Urinary bladder (tissue), 4 donors: Measurements from ENCODE around the gene CNR1. TPM values are rescaled to one million over a fixed set of nuclear protein-coding genes. Genes with fewer than 3 reads are reported as not detected.

Experiments used
- DNase-seq: peaks from one replicate; pipeline ENCODE4 v3.0.0-alpha.2; 2015; ENCODE audit errors: extremely low spot score
- H3K27ac ChIP-seq: one replicate; pipeline ENCODE4 v1.5.1; 2013; ENCODE audit warnings: low read depth, mild to moderate bottlenecking, moderate library complexity
- H3K36me3 ChIP-seq: one replicate; pipeline ENCODE4 v1.6.1; 2013; ENCODE audit warnings: mild to moderate bottlenecking, moderate library complexity; ENCODE audit not compliant: insufficient read depth
- H3K4me1 ChIP-seq: one replicate; pipeline ENCODE4 v1.6.1; 2013; ENCODE audit warnings: mild to moderate bottlenecking, moderate library complexity; ENCODE audit not compliant: insufficient read depth
- H3K4me3 ChIP-seq: one replicate; pipeline ENCODE4 v1.5.1; 2013; ENCODE audit warnings: low read depth, low read length
- WGBS: extraction: QIAGEN DNeasy Blood & Tissue Kit; methylation state at CpG from one replicate; pipeline ENCODE4 v1.1.7; 2013; 5-methylcytosine and 5-hydroxymethylcytosine counted together
- polyA plus RNA-seq: library from polyadenylated mRNA; stranded (reverse); fragments of 200-250 nt; gene quantifications from one replicate; pipeline ENCODE4 v1.2.3, GENCODE V29; 2013
- total RNA-seq: library from RNA; depleted of rRNA; stranded (reverse); fragments of >200 nt; gene quantifications from one replicate; pipeline ENCODE4 v1.2.3, GENCODE V29; 2014
- donor health status: healthy with polysubstance abuse.
- donor health status: healthy.

CNR1 gene
- total and polyA plus RNA-seq, 2 donors, result 3.4 to 5.6 TPM

GRCh38 chr6:88133718-88134117 is 32.4 kb downstream of the CNR1 start:
- no peak overlapping the region for H3K27ac ChIP-seq
- 22% methylated on average over 1 of the region's 1 CpG for WGBS
- no peak for DNase-seq
- no peaks in the 10 kb centered on the region for H3K36me3 ChIP-seq
- H3K4me1 ChIP-seq, result no peaks in the 10 kb centered on the region
- no peak overlapping the region for H3K4me3 ChIP-seq

- DNase-seq, result no peak
- 85% methylated on average over 3 of the region's 3 CpGs for WGBS
- no peaks in the 10 kb centered on the region for H3K4me1 ChIP-seq
- no peaks in the 10 kb centered on the region for H3K36me3 ChIP-seq
- no peak overlapping the region for H3K4me3 ChIP-seq
- H3K27ac ChIP-seq, result no peak overlapping the region
These were observed 41.1 kb downstream of the CNR1 start for GRCh38 chr6:88124925-88125557.

- Histone ChIP-seq H3K4me1 (no peaks in the 10 kb centered on the region), H3K4me3 (no peak overlapping the region), H3K27ac (no peak overlapping the region), H3K36me3 (no peaks in the 10 kb centered on the region)
- 67% methylated on average over 1 of the region's 1 CpG for WGBS
- DNase-seq, result no peak
These were observed 45.5 kb downstream of the CNR1 start for GRCh38 chr6:88120635-88121034.

GRCh38 chr6:88119769-88120168 is 46.4 kb downstream of the CNR1 start:
- 57% methylated on average over 2 of the region's 2 CpGs for WGBS
- no peaks in the 10 kb centered on the region for H3K36me3 ChIP-seq
- no peaks in the 10 kb centered on the region for H3K4me1 ChIP-seq
- no peak for DNase-seq
- H3K27ac ChIP-seq, result no peak overlapping the region
- H3K4me3 ChIP-seq, result no peak overlapping the region

- Histone ChIP-seq H3K4me1 (no peaks in the 10 kb centered on the region), H3K4me3 (no peak overlapping the region), H3K27ac (no peak overlapping the region), H3K36me3 (no peaks in the 10 kb centered on the region)
- 50% methylated on average over 3 of the region's 3 CpGs for WGBS
- DNase-seq, result no peak
These were observed 49.9 kb downstream of the CNR1 start for GRCh38 chr6:88116276-88116675.

- H3K4me1 ChIP-seq, result no peaks in the 10 kb centered on the region
- H3K4me3 ChIP-seq, result no peak overlapping the region
- no peak for DNase-seq
- no peak overlapping the region for H3K27ac ChIP-seq
- WGBS, result 38% methylated on average over 2 of the region's 2 CpGs
- no peaks in the 10 kb centered on the region for H3K36me3 ChIP-seq
These were observed 50.8 kb downstream of the CNR1 start for GRCh38 chr6:88115307-88115706.

GRCh38 chr6:88114838-88115237 is 51.3 kb downstream of the CNR1 start:
- H3K27ac ChIP-seq, result no peak overlapping the region
- 32% methylated on average over 2 of the region's 2 CpGs for WGBS

GRCh38 chr6:88111991-88112390 is 54.2 kb downstream of the CNR1 start:
- H3K4me1 ChIP-seq, result no peaks in the 10 kb centered on the region
- H3K4me3 ChIP-seq, result no peak overlapping the region
- no peak for DNase-seq
- no peaks in the 10 kb centered on the region for H3K36me3 ChIP-seq
- no peak overlapping the region for H3K27ac ChIP-seq
- WGBS, result 71% methylated on average over 5 of the region's 5 CpGs

More at GRCh38 chr6:88114838-88115237, 51.3 kb downstream of the CNR1 start:
- H3K4me1 ChIP-seq, result no peaks in the 10 kb centered on the region
- DNase-seq, result no peak
- no peak overlapping the region for H3K4me3 ChIP-seq
- no peaks in the 10 kb centered on the region for H3K36me3 ChIP-seq

- no peak for DNase-seq
These were observed 58.9 kb downstream of the CNR1 start for GRCh38 chr6:88107241-88107640.

GRCh38 chr6:88105741-88106340 is 60.3 kb downstream of the CNR1 start:
- no peak for DNase-seq
- Histone ChIP-seq H3K36me3 (no peaks in the 10 kb centered on the region), H3K4me3 (no peak overlapping the region), H3K4me1 (no peaks in the 10 kb centered on the region), H3K27ac (no peak overlapping the region)
- WGBS, result 72% methylated on average over 7 of the region's 7 CpGs

More at GRCh38 chr6:88107241-88107640, 58.9 kb downstream of the CNR1 start:
- Histone ChIP-seq H3K4me1 (no peaks in the 10 kb centered on the region), H3K4me3 (no peak overlapping the region), H3K36me3 (no peaks in the 10 kb centered on the region), H3K27ac (no peak overlapping the region)

Other genes starting within 250 kb of the CNR1 start
- gene SPACA1, start 118.5 kb downstream of the CNR1 start, total RNA-seq, result not detected
- not detected for gene SPACA1, start 118.5 kb downstream of the CNR1 start, polyA plus RNA-seq